SK-N-SH treated with all-trans-retinoic acid at 6 μM for 48 hours (cell line): ENCODE measurements around the gene CCDC40.

Experiments used
- ATAC-seq: fragments of 200-7000 bp; cut with Tn5 transposase; 3 replicates; pipeline ENCODE4 v1.9.1; 2020; ENCODE audit warnings: mild to moderate bottlenecking, moderate library complexity
- ARNTL ChIP-seq: fragments of 450-650 bp; formaldehyde crosslinking; IDR thresholded peaks from 2 replicates; pipeline ENCODE4 v1.5.0; 2020; ENCODE audit warnings: low read depth, mild to moderate bottlenecking, moderate library complexity, borderline replicate concordance
- BACH2 ChIP-seq: fragments of 250-450 bp; sonication (Bioruptor Pico); IDR thresholded peaks from 2 replicates; pipeline ENCODE4 v1.9.0; 2021; ENCODE audit warnings: mild to moderate bottlenecking, borderline replicate concordance
- CREB5 ChIP-seq: fragments of 250-450 bp; sonication (Bioruptor Pico); IDR thresholded peaks from 2 replicates; pipeline ENCODE4 v1.5.1; 2020; ENCODE audit warnings: low read depth, mild to moderate bottlenecking, moderate library complexity
- CSDC2 ChIP-seq: fragments of 250-450 bp; sonication (Bioruptor Pico); IDR thresholded peaks from 2 replicates; pipeline ENCODE4 v1.5.0; 2020; ENCODE audit warnings: mild to moderate bottlenecking, moderate library complexity
- CSRNP3 ChIP-seq: fragments of 250-450 bp; sonication (Bioruptor Pico); IDR thresholded peaks from 2 replicates; pipeline ENCODE4 v1.5.1; 2021; ENCODE audit warnings: mild to moderate bottlenecking, moderate library complexity
- ESRRG ChIP-seq: fragments of 250-450 bp; sonication (Bioruptor Pico); IDR thresholded peaks from 2 replicates; pipeline ENCODE4 v1.6.1; 2021; ENCODE audit warnings: mild to moderate bottlenecking
- GLIS3 ChIP-seq: fragments of 250-450 bp; sonication (Bioruptor Pico); IDR thresholded peaks from 2 replicates; pipeline ENCODE4 v1.5.0; 2020; ENCODE audit warnings: mild to moderate bottlenecking, moderate library complexity
- ISL1 ChIP-seq: fragments of 250-450 bp; sonication (Bioruptor Pico); IDR thresholded peaks from 2 replicates; pipeline ENCODE4 v2.1.2; 2022; ENCODE audit warnings: mild to moderate bottlenecking, moderate library complexity
- OSR1 ChIP-seq: fragments of 250-450 bp; sonication (Bioruptor Pico); IDR thresholded peaks from 2 replicates; pipeline ENCODE4 v1.8.0; 2022; ENCODE audit warnings: moderate library complexity, mild to moderate bottlenecking, inconsistent platforms
- PATZ1 ChIP-seq: fragments of 250-450 bp; sonication (Bioruptor Pico); IDR thresholded peaks from 2 replicates; pipeline ENCODE4 v1.8.0; 2020; ENCODE audit warnings: mild to moderate bottlenecking, moderate library complexity, borderline replicate concordance
- POU6F1 ChIP-seq: fragments of 250-450 bp; sonication (Bioruptor Pico); IDR thresholded peaks from 2 replicates; pipeline ENCODE4 v1.8.0; 2021; ENCODE audit warnings: low read depth, mild to moderate bottlenecking, moderate library complexity, borderline replicate concordance
- PPARA ChIP-seq: fragments of 250-450 bp; sonication (Bioruptor Pico); IDR thresholded peaks from 2 replicates; pipeline ENCODE4 v1.5.0; 2020; ENCODE audit warnings: mild to moderate bottlenecking, borderline replicate concordance
- RARB ChIP-seq: fragments of 250-450 bp; sonication (Bioruptor Pico); IDR thresholded peaks from 2 replicates; pipeline ENCODE4 v1.8.0; 2021; ENCODE audit warnings: mild to moderate bottlenecking, moderate library complexity
- TCF4 ChIP-seq: fragments of 250-450 bp; sonication (Bioruptor Pico); IDR thresholded peaks from 2 replicates; pipeline ENCODE4 v1.8.0; 2021; ENCODE audit warnings: mild to moderate bottlenecking, moderate library complexity, borderline replicate concordance
- TOX ChIP-seq: fragments of 250-450 bp; sonication (Bioruptor Pico); IDR thresholded peaks from 2 replicates; pipeline ENCODE4 v1.8.0; 2021; ENCODE audit warnings: mild to moderate bottlenecking, moderate library complexity, borderline replicate concordance
- TSHZ2 ChIP-seq: fragments of 250-450 bp; sonication (Bioruptor Pico); IDR thresholded peaks from 2 replicates; pipeline ENCODE4 v1.5.0; 2020; ENCODE audit warnings: mild to moderate bottlenecking, moderate library complexity
- ZC3H10 ChIP-seq: fragments of 250-450 bp; sonication (Bioruptor Pico); IDR thresholded peaks from 2 replicates; pipeline ENCODE4 v1.5.1; 2021; ENCODE audit warnings: mild to moderate bottlenecking, moderate library complexity
- ZFP3 ChIP-seq: fragments of 250-450 bp; sonication (Bioruptor Pico); IDR thresholded peaks from 2 replicates; pipeline ENCODE4 v1.5.0; 2020; ENCODE audit warnings: mild to moderate bottlenecking, moderate library complexity
- ZFP30 ChIP-seq: fragments of 450-650 bp; formaldehyde crosslinking; IDR thresholded peaks from 2 replicates; pipeline ENCODE4 v1.5.0; 2022; ENCODE audit warnings: mild to moderate bottlenecking, moderate library complexity
- ZNF565 ChIP-seq: fragments of 450-650 bp; formaldehyde crosslinking; conservative IDR thresholded peaks from 2 replicates; pipeline ENCODE4 v1.5.0; 2020; ENCODE audit warnings: low read depth, mild to moderate bottlenecking, moderate library complexity
- ZNF70 ChIP-seq: fragments of 450-650 bp; formaldehyde crosslinking; IDR thresholded peaks from 2 replicates; pipeline ENCODE4 v1.5.0; 2020; ENCODE audit warnings: mild to moderate bottlenecking, moderate library complexity
- ZNF8 ChIP-seq: fragments of 450-650 bp; formaldehyde crosslinking; IDR thresholded peaks from 2 replicates; pipeline ENCODE4 v1.5.0; 2020; ENCODE audit warnings: mild to moderate bottlenecking, moderate library complexity

Gene CCDC40

GRCh38 chr17:80035687-80035936 lies 830 bp upstream of the CCDC40 start, which contains the start of gene TBC1D16:
TSS of gene TBC1D16 (minus strand) at chr17:80035872. CDS start at chr17:80013547, 22,325 bp downstream.
- TF ChIP-seq ESRRG: no peak
- no peak for TF ChIP-seq ZC3H10
- no peak for TF ChIP-seq ZFP3 (CRISPR knock-in tag)
- no peak for TF ChIP-seq CSRNP3 (CRISPR knock-in tag)
- TF ChIP-seq ZNF565 (CRISPR knock-in tag): no peak
- TF ChIP-seq TCF4 (CRISPR knock-in tag): no peak
- no peak for TF ChIP-seq TSHZ2 (CRISPR knock-in tag)
- TF ChIP-seq PPARA (CRISPR knock-in tag): no peak
- TF ChIP-seq ZNF70 (CRISPR knock-in tag): no peak
- TF ChIP-seq RARB (CRISPR knock-in tag): no peak
- no peak for TF ChIP-seq POU6F1
- TF ChIP-seq PATZ1 (CRISPR knock-in tag): no peak
- TF ChIP-seq ARNTL (CRISPR knock-in tag): no peak
- no peak for TF ChIP-seq ZNF8 (CRISPR knock-in tag)
- no peak for TF ChIP-seq CSDC2
- no peak for TF ChIP-seq OSR1
- TF ChIP-seq ISL1 (CRISPR knock-in tag): no peak
- no peak for TF ChIP-seq TOX
- TF ChIP-seq CREB5 (CRISPR knock-in tag): no peak
- no peak for TF ChIP-seq GLIS3 (CRISPR knock-in tag)
- ATAC-seq: no peak

- ATAC-seq: peak; percentile 68
- no peak for TF ChIP-seq TCF4 (CRISPR knock-in tag)
- no peak for TF ChIP-seq PATZ1 (CRISPR knock-in tag)
- TF ChIP-seq RARB (CRISPR knock-in tag): no peak
- no peak for TF ChIP-seq GLIS3 (CRISPR knock-in tag)
- TF ChIP-seq ESRRG: no peak
- TF ChIP-seq ZFP3 (CRISPR knock-in tag): no peak
- no peak for TF ChIP-seq TSHZ2 (CRISPR knock-in tag)
- TF ChIP-seq ZNF8 (CRISPR knock-in tag): no peak
- no peak for TF ChIP-seq BACH2 (CRISPR knock-in tag)
- TF ChIP-seq TOX: no peak
- no peak for TF ChIP-seq PPARA (CRISPR knock-in tag)
- TF ChIP-seq ZFP30 (CRISPR knock-in tag): no peak
- TF ChIP-seq OSR1: no peak
- no peak for TF ChIP-seq POU6F1
- TF ChIP-seq CSDC2: no peak
- no peak for TF ChIP-seq ZC3H10
These were observed 454 bp downstream of the CCDC40 start for GRCh38 chr17:80036715-80037477.
